ENCODE results near the gene ADGRE1. TPM values are rescaled to one million over a fixed set of nuclear protein-coding genes. Genes with fewer than 3 reads are reported as not detected.
A peak's percentile ranks its signal among the peaks of the same experiment; 100 is the strongest.
"Not testable (repeated sequence)": the region's sequence is repeated elsewhere in the genome, so short reads cannot be mapped to it uniquely, and the experiment has no call there.

ADGRE1 gene, protein sequence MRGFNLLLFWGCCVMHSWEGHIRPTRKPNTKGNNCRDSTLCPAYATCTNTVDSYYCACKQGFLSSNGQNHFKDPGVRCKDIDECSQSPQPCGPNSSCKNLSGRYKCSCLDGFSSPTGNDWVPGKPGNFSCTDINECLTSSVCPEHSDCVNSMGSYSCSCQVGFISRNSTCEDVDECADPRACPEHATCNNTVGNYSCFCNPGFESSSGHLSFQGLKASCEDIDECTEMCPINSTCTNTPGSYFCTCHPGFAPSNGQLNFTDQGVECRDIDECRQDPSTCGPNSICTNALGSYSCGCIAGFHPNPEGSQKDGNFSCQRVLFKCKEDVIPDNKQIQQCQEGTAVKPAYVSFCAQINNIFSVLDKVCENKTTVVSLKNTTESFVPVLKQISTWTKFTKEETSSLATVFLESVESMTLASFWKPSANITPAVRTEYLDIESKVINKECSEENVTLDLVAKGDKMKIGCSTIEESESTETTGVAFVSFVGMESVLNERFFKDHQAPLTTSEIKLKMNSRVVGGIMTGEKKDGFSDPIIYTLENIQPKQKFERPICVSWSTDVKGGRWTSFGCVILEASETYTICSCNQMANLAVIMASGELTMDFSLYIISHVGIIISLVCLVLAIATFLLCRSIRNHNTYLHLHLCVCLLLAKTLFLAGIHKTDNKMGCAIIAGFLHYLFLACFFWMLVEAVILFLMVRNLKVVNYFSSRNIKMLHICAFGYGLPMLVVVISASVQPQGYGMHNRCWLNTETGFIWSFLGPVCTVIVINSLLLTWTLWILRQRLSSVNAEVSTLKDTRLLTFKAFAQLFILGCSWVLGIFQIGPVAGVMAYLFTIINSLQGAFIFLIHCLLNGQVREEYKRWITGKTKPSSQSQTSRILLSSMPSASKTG
- polyA plus RNA-seq (2013, experiment 1 of 2; ENCODE audit: insufficient read length), result not detected
- polyA plus RNA-seq (2013, experiment 2 of 2; ENCODE audit: insufficient read length), result not detected

DNA sequence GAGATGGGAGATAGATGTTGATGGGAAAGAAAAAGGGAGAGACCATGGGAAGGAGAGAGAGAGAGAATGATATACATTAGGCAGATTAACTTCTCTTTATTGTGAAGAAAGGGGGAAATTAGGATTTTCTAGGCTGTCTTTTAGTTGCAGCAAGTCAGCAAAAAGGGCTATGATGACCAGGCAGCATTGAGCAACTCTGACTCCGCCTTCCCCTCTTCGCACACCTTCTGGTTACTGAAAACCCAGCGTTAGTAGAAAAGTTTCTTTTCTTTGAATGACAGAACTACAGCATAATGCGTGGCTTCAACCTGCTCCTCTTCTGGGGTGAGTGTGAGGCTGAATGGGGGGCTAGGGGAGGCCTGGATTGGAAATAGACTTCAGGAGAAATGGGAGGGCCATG, at the start of gene ADGRE1:
ADGRE1 (plus strand) TSS at position 264 of the 400 bp plus-strand sequence; CDS start at position 294, 30 bp downstream.
- no peak for DNase-seq

DNA sequence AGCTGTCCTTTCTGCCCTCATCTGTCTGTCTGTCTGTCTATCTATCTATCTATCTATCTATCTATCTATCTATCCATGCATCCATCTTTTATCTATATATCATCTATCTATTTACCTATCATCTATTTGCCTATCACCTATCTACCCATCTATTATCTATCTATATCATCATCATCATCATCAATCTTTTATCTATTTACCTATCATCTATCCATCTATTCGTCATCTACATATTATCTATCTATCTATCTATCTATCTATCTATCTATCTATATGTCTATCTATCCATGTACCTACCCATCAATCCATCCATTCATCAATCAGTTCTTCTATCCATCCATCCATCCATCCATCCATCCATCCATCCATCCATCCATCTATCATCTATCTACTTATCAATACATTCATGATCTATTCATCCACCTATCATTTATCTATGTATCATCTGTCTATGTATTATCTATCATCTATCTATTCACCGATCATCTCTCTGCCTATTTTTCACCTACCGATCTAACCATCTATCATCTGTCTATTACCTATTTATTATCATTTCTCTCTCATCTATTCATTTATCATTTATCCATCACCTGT, 49.2 kb upstream of the ADGRE1 start:
- DNase-seq, result no peak

DNA sequence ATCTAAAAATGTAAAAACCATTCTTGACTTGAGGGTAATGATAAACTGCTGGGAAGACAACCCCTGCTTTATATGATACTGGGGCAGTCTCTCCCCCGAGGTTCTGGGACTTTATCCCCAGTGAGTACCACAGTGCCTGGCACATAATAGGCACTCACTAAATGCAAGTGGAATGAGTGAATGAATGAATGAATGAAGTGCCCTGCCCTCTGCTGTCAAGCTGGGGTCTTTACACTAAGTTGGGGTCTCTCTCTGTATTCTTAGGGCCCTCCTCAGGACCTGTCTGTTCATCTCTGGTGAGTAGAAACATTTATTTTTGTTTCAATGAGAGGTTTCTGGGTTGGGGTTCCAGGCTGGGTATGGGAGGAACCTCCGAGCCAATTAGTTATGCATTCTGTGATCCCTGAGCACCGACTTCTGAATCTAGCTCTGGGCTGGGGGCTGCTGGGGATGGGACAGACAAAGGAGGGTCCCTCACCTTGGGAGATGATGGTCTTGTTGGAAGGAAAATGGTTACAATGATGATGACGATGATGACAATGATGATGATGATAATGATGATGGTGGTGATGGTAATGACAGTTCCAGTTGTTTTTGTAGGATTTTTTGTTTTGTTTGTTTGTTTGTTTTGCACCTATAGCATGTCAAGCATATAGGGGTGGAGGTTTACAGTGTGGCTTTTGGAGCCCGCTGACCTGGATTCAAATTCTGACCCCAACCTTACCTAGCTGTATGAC, 44.3 kb upstream of the ADGRE1 start:
- no peak for DNase-seq

DNA sequence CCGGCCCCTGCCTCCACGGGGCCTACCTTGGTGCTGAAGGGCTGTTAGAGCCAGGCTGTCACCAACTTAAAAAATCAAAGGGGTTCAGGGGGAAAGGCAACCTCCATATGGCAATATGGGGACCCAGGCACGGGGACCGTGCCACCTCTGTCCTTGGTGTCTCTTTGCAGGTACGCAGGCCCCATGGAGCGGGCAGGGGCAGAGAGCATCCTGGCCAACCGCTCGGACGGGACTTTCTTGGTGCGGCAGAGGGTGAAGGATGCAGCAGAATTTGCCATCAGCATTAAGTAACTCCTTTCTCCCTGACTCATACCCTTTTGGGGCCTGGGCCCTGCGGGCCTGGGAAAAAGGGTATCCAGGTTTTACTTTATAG, 39.6 kb upstream of the ADGRE1 start:
- DNase-seq, result no peak

DNA sequence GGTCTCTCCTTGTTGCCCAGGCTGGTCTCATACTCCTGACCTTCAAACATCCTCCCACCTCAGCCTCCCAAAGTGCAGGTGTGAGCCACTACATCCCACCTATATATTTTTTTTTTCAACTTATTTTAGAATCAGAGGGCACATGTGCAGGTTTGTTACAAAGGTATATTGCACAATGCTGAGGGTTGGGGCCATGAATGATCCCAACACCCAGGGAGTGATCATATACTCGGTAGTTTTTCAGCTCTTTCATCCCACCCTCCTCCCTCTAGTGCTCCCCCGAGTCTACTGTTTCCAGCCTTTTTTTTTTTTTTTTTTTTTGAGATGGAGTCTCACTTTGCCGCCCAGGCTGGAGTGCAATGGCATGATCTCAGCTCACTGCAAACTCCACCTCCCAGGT, 38.4 kb upstream of the ADGRE1 start:
- DNase-seq, result no peak

DNA sequence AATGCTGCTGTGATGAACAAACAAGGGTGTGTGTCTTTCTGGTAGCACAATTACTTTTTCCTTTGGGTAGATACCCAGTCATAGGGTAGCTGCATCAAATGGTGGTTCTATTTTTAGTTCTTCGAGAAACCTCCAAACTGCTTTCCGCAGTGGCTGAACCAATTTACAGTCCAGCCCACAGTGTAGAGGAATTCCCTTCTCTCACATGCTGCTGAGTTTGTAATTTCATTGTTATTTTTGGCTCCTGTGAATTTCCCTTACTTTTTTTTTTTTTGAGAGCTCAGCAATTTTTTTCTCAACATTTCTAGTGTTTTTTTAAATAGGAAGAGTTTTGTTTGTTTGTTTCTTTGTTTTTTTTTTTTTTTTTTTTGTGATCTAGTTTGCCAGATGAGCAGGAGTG, 37.5 kb upstream of the ADGRE1 start:
- DNase-seq, result no peak

DNA sequence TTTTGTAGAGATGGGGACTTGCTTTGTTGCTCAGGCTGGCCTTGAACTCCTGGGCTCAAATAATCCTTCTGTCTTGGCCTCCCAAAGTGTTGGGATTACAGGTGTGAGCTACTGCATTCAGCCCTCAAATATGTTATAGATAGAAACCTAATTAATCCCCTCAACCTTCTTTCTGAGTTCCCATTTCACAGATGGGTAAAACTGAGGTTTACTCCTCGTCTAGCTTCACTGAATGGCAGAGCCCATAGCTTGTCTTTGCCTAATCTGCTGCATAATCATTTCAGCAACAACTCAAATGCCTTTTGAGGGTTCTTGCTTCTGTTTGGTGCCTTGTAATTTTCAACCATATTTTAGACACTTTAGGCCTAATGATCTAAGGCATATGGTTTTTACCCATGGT, 36.0 kb upstream of the ADGRE1 start:
- DNase-seq, result no peak

DNA sequence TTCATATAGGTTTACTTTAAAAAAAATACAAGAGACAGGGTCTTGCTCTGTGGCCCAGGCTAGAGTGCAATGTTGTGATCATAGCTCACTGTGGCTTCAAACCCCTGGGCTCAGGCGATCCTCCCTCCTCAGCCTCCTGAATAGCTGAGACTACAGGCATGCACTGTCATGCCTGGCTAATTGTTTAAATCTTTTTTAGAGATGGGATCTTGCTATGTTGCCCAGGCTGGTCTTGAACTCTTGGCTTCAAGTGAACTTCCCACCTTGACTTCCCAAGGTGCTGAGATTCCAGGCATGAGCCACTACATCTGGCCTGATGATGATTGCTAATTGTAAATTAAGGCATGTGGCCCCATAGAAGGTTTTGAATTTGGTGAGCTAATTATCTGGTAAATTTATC, 35.4 kb upstream of the ADGRE1 start:
- no peak for DNase-seq

DNA sequence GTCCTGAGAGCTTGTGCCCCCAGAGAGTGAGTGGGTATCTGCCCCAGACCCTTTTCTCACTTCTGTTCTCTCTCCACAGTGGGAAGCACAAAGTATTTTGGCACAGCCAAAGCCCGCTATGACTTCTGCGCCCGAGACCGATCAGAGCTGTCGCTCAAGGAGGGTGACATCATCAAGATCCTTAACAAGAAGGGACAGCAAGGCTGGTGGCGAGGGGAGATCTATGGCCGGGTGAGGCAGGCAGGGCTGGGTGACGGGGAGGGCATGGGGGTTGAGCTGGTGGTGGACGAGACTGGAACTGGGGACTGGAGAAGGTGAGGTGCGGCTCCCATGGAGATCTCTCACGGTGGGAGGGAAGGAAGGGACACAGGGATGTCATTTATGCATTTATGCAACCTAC, 33.5 kb upstream of the ADGRE1 start:
- no peak for DNase-seq

DNA sequence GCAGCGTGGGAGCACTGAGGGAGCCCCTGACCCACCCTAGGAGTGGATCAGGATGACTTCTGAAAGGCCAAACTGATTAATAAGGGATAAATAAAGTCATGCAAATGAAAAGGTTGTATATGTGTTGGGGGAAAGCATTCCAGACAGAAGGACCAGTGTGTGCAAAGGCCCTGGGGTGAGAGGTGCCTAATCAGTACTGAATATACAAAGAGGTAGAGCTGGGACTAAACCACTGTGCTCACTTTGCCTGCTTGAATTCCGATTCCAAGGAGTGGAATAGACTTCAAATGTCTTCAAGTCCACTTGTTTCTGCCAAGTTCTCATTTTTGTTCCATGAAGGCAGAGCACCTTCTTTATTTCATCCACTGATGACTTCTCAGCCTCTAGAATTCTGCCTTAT, 32.6 kb upstream of the ADGRE1 start:
- DNase-seq, result no peak

DNA sequence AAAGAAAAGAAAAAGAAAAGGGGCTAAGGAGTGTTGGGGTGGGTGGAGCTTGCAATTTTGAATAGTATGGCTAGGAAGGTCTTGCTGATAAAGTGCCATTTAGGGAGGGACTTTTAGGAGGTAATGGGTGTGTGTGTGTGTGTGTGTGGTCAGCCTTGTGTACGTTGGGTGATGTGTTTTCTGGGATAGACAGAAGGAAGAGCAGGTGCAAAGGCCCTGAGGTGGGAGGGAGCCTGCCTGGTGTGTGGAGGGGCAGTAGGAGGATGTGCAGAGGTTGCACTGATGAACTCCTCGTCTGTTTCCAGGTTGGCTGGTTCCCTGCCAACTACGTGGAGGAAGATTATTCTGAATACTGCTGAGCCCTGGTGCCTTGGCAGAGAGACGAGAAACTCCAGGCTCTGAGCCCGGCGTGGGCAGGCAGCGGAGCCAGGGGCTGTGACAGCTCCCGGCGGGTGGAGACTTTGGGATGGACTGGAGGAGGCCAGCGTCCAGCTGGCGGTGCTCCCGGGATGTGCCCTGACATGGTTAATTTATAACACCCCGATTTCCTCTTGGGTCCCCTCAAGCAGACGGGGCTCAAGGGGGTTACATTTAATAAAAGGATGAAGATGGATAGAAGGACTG, 30.5 kb upstream of the ADGRE1 start:
- no peak for DNase-seq

DNA sequence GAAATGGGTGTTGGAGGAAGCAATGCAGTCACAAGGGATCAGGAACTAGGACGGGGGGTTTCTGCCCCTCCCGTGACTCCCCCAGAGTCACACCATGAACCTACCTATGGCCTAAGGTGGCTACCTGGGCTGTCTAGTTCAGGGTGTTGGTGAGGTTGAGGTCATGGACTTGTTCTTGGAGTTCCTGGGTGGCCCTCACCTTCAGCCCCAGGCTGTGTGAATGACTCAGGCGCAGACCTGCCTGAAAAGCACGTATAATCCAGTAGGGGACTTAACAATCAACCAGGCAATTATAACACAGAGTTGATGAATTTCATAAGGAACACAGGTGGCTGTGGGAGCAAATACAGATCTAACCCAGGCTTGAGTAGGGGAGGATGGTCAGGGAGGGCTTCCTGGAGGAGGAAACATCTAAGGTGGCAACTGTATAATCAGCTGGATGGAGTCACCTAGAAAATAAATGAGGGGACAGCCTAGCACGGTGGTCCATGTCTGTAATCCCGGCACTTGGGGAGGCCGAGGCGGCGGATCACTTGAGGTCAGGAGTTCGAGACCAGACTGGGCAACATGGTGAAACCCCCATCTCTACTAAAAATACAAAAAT, 25.6 kb upstream of the ADGRE1 start:
- no peak for DNase-seq

DNA sequence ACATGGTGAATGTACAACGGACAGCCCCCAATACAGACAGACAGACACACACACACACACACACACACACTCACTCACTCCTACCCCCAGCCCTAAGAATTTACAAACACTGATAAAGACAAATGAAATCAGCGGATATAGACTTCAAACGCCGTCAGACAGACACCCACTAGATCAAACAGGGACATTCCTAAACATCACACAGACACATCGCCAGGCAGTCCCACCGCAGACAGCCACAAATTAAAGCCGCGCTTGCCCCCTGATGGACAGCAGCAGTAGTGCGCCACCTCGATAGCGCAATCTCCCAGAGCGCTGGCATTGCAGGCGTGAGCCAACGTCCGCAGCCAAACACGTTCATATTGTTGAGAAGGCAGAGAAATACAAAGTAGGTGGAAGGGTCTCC, 24.7 kb upstream of the ADGRE1 start:
- DNase-seq, result peak; percentile 79

DNA sequence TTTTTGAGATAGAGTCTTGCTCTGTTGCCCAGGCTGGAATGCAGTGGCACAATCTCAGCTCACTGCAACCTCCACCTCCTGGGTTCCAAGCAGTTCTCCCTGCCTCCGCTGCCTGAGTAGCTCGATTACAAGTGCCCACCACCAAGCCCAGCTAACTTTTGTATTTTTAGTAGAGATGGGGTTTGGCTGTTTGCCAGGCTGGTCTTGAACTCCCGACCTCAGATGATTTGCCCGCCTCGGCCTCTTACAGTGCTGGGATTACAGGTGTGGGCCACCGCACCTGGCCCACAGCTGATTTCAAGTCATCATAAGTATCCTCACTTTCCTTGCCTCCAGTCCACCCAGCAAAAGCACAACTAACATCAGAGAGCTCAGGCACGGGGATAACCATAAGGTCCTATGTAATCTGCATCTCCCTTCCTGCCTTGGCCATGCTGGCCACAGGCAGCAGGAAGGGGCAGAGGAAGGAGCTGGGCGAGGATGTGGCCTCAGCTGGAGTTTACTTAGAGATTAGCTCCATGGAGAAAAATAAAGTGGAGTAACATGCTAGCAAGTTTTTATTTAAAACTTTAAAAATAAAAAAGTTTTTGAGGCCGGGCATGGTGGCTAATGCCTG, 22.9 kb upstream of the ADGRE1 start:
- no peak for DNase-seq

DNA sequence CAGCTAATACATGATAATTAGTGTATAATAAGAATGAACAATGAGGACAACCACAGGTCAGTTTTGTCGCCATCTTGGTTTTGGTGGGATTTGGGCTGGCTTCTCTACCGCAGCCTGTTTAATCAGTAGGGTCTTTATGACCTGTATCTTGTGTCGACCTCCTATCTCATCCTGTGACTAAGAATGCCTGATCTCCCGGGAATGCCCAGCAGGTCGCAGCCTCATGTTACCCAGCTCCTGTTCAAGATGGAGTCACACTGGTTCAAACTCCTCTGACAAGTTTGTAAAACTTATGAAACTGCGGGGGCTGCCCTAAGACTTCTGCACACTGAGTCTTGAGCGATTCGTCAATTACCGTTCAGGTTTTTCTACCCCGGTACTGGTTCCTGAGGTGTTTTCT, 21.5 kb upstream of the ADGRE1 start:
- no peak for DNase-seq

DNA sequence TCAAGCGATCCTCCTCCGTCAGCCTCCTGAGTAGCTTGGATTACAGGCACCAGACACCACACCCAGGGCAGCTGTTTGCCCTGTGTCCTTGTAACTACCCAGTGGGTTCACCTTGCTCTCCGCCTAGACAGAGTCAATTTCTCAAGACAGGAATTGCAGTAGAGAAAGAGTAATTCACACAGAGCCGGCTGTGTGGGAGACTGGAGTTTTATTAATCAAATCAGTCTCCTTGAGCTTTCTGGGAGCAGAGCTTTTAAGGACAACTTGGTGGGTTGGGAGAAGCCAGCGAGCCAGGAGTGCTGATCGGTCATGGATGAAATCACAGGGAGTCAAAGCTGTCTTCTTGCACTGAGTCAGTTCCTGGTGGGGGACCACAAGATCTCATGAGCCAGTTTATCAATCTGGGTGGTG, 20.6 kb upstream of the ADGRE1 start:
- no peak for DNase-seq

DNA sequence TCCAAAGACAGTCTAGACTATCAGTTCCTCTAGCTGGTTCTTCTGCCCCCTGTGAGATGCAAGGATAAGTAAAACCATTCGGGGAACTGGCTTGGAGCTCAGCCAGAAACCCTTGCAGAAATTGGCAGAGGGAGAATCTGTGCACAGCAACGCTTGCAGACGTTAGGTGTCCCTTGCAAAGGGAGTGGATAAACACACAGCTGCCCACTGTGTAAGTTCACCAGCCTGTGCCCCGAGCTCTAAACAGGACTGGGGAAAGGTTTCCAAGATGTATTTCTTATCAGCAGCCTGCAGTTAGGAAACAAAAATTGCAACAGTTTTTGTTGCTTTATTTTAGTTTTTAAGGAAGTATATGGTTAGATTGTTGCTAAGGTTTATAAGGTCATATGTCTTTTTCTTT, 19.0 kb upstream of the ADGRE1 start:
- no peak for DNase-seq

DNA sequence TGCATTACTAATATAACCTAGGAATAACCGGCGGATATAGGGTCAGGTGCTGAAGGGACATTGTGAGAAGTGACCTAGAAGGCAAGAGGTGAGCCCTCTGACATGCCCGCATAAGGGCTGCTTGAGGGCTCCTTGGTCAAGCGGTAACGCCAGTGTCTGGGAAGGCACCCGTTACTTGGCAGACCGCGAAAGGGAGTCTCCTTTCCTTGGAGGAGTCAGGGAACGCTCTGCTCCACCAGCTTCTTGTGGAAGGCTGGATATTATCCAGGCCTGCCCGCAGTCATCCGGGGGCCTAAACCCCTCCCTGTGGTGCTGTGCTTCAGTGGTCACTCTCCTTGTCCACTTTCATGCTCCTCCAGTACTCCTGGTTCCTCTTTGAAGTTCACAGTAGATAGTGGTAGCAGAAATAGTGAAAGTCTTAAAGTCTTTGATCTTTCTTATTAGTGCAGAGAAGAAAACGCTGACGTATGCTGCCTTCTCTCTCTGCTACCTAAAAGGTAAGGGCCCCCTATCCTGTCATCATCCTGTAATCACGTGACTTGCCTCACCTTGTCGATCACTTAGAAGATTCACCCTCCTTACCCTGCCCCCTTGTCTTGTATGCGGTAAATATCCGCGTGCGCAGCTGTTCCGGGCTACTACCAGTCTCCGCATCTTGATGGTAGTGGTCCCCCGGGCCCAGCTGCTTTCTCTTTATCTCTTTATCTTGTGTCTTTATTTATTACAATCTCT, 18.1 kb upstream of the ADGRE1 start:
- DNase-seq, result not testable (repeated sequence)

DNA sequence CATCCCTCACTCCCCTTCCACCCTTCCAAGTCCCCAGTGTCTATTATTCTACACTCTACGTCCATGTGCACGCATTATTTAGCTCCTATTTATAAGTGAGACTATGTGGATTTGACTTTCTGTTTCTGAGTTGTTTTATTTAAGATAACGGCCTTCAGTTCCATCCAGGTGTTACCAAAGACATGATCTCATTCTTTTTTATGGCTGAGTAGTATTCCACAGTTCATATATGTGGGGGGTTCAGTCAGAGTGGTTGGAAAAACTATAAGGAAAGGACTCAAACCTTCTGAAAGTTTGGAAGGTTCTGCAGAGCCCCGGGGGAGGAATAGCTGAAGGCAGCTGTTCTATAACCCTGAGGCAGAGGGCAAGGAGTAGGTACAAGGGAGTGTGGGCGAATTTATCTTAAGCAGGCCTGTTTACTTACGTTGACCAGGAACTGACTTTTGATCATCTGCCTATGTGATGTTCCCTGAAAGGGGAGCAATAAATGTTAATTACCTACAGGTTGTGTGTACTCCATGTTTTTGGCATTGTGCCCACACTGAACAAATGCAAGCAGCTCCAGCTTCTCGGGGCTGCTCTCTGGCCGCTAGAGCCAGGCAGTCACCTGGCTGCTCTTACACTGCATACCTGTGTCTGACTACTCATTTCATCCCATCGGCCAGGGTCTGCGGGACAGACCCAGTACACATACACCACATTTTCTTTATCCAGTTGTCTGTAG, 13.5 kb upstream of the ADGRE1 start:
- DNase-seq, result no peak

DNA sequence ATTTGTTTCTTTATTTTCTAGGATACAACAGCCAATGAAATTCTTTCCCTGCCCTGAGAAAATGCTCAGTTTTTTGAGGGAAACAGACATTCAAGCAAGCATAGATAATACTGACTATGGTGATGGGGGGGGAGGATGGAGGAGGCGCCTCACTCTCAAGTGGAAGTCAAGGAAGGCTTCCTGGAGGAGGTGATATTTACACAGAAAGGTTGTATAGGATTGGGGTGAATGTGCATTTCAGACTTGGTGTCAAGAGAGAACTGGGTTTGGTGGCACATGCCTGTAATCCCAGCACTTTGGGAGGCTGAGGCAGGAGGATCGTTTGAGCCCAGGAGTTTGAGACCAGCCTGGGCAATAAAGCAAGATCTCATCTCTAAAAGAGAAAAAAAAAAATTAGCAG, 12.2 kb upstream of the ADGRE1 start:
- no peak for DNase-seq
